Effector memory CD4-positive, alpha-beta T cell (primary cell): Measurements from ENCODE around the gene NDST3.

Source experiments
- DNase-seq, 3 donors: peaks; one replicate each; pipeline ENCODE4 v3.0.0-alpha.2; 2020
- H3K27ac ChIP-seq: 2 replicates; pipeline ENCODE4 v1.7.0; 2013; ENCODE audit warnings: mild to moderate bottlenecking, low read length, moderate library complexity; ENCODE audit not compliant: insufficient read depth, poor library complexity, severe bottlenecking
- H3K27me3 ChIP-seq: replicated peaks from 2 replicates; pipeline ENCODE4 v1.7.0; 2013; ENCODE audit warnings: mild to moderate bottlenecking, low read length; ENCODE audit not compliant: insufficient read depth, control insufficient read depth, poor library complexity, severe bottlenecking
- H3K36me3 ChIP-seq: 2 replicates; pipeline ENCODE4 v1.7.0; 2013; ENCODE audit warnings: mild to moderate bottlenecking, low read length, moderate library complexity; ENCODE audit not compliant: control insufficient read depth, insufficient read depth
- H3K4me1 ChIP-seq: 2 replicates; pipeline ENCODE4 v1.7.0; 2013; ENCODE audit warnings: low read length, mild to moderate bottlenecking; ENCODE audit not compliant: control insufficient read depth, insufficient read depth, poor library complexity, severe bottlenecking
- H3K4me3 ChIP-seq: 2 replicates; pipeline ENCODE4 v1.7.0; 2013; ENCODE audit warnings: low read length, low read depth, mild to moderate bottlenecking; ENCODE audit not compliant: insufficient read depth, poor library complexity, severe bottlenecking
- H3K9me3 ChIP-seq: 2 replicates; pipeline ENCODE4 v1.7.0; 2013; ENCODE audit warnings: mild to moderate bottlenecking, low read length, moderate library complexity; ENCODE audit not compliant: control insufficient read depth

Gene NDST3

GRCh38 chr4:118215826-118216225, 181.5 kb downstream of the NDST3 start:
- DNase-seq: no peak
- H3K27me3 ChIP-seq: no peaks in the 10 kb centered on the region
- no peaks in the 10 kb centered on the region for H3K9me3 ChIP-seq
- no peaks in the 10 kb centered on the region for H3K4me1 ChIP-seq
- no peaks in the 10 kb centered on the region for H3K36me3 ChIP-seq
- H3K4me3 ChIP-seq: no peak overlapping the region
- no peak overlapping the region for H3K27ac ChIP-seq

GRCh38 chr4:118221227-118221800, 187.0 kb downstream of the NDST3 start:
- no peak overlapping the region for H3K4me3 ChIP-seq
- no peak overlapping the region for H3K27ac ChIP-seq
- H3K36me3 ChIP-seq: no peaks in the 10 kb centered on the region
- H3K27me3 ChIP-seq: no peaks in the 10 kb centered on the region
- H3K9me3 ChIP-seq: no peaks in the 10 kb centered on the region
- no peak for DNase-seq
- no peaks in the 10 kb centered on the region for H3K4me1 ChIP-seq

- no peak for DNase-seq
- no peaks in the 10 kb centered on the region for H3K4me1 ChIP-seq
- H3K9me3 ChIP-seq: no peaks in the 10 kb centered on the region
- no peaks in the 10 kb centered on the region for H3K27me3 ChIP-seq
- H3K4me3 ChIP-seq: no peak overlapping the region
- H3K27ac ChIP-seq: no peak overlapping the region
- H3K36me3 ChIP-seq: no peaks in the 10 kb centered on the region
Observed at GRCh38 chr4:118224243-118224829, 190.1 kb downstream of the NDST3 start.

DNA sequence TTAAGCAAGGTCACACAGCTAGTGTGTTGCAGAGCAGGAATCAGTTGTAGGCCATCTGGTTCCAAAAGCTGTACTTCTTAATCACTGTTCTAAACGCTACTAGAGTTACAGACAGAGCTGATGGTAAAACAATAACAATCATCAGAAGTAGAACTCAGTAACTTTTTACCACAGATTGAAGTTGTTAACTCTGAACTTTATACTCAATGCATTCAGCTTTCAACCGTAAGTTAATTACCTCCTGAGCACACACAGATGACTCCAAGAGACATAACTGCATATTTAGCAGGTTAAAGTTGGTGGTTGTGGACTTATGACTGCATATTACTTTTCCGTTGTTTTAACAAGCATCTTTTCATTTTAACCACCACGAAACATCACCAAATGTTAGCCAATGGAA, 191.2 kb downstream of the NDST3 start:
- no peak overlapping the region for H3K27ac ChIP-seq
- H3K27me3 ChIP-seq: no peaks in the 10 kb centered on the region
- no peaks in the 10 kb centered on the region for H3K36me3 ChIP-seq
- DNase-seq: no peak
- no peaks in the 10 kb centered on the region for H3K4me1 ChIP-seq
- no peak overlapping the region for H3K4me3 ChIP-seq
- no peaks in the 10 kb centered on the region for H3K9me3 ChIP-seq

GRCh38 chr4:118226311-118227010, 192.2 kb downstream of the NDST3 start:
- Histone ChIP-seq H3K27ac (no peak overlapping the region), H3K27me3 (no peaks in the 10 kb centered on the region), H3K9me3 (no peaks in the 10 kb centered on the region)

GRCh38 chr4:118235566-118236120, 201.4 kb downstream of the NDST3 start:
- Histone ChIP-seq H3K36me3 (no peaks in the 10 kb centered on the region), H3K4me1 (no peaks in the 10 kb centered on the region), H3K4me3 (no peak overlapping the region), H3K27ac (no peak overlapping the region), H3K9me3 (no peaks in the 10 kb centered on the region), H3K27me3 (no peaks in the 10 kb centered on the region)
- no peak for DNase-seq

More at GRCh38 chr4:118226311-118227010, 192.2 kb downstream of the NDST3 start:
- Histone ChIP-seq H3K4me1 (no peaks in the 10 kb centered on the region), H3K36me3 (no peaks in the 10 kb centered on the region), H3K4me3 (no peak overlapping the region)
- DNase-seq: no peak

- Histone ChIP-seq H3K4me3 (no peak overlapping the region), H3K27ac (no peak overlapping the region), H3K36me3 (no peaks in the 10 kb centered on the region), H3K4me1 (no peaks in the 10 kb centered on the region), H3K9me3 (no peaks in the 10 kb centered on the region), H3K27me3 (no peaks in the 10 kb centered on the region)
- no peak for DNase-seq
Observed at GRCh38 chr4:118237531-118237930, 203.2 kb downstream of the NDST3 start.

DNA sequence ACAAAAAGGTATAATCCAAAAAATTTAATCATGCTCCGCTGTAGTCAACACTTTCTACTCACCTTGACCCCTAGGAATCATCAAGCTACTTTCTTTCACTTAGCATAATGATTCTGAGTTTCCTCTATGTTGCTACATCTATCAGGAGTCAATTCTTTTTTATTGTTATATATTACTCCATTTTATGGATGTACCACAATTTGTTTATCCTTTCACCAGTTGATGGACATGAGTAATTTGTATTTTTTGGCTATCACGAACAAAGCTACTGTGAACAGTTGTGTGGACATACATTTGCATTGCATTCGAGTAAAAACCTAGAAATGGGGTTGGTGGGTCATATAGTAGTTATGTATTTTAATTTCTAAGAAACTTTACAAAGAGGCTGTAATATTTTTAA, 215.6 kb downstream of the NDST3 start:
- no peak overlapping the region for H3K27ac ChIP-seq
- no peak for DNase-seq
- no peak overlapping the region for H3K4me3 ChIP-seq
- H3K9me3 ChIP-seq: no peaks in the 10 kb centered on the region
- H3K4me1 ChIP-seq: no peaks in the 10 kb centered on the region
- H3K36me3 ChIP-seq: no peaks in the 10 kb centered on the region
- no peaks in the 10 kb centered on the region for H3K27me3 ChIP-seq

GRCh38 chr4:118254368-118254767, 220.1 kb downstream of the NDST3 start:
- H3K9me3 ChIP-seq: no peaks in the 10 kb centered on the region
- DNase-seq: no peak
- no peak overlapping the region for H3K4me3 ChIP-seq
- no peak overlapping the region for H3K27ac ChIP-seq
- H3K4me1 ChIP-seq: no peaks in the 10 kb centered on the region
- H3K36me3 ChIP-seq: no peaks in the 10 kb centered on the region
- no peaks in the 10 kb centered on the region for H3K27me3 ChIP-seq

DNA sequence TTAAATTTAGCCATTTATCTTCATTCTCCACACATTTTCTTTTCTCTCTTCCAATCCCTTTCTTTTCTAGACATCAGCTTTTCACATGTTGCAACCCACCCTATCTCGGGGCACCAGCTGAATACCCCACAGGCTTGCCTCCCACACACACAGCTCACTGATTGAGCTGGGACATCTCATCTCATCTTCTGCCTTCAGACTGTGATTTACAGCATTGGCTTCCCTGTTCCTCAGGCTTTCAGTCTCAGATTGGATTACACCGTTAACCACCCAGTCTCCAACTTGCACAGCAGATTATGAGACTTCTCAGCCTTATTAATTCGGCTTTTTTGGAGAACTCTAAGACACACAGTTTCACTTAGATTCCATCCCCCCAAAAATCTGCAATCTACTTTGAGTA, 224.8 kb downstream of the NDST3 start:
- Histone ChIP-seq H3K4me1 (no peaks in the 10 kb centered on the region), H3K9me3 (no peaks in the 10 kb centered on the region), H3K27ac (no peak overlapping the region), H3K27me3 (no peaks in the 10 kb centered on the region), H3K4me3 (no peak overlapping the region), H3K36me3 (no peaks in the 10 kb centered on the region)
- no peak for DNase-seq
